ENCODE data around the gene BABAM1. TPM values are rescaled to one million over a fixed set of nuclear protein-coding genes. Genes with fewer than 3 reads are reported as not detected.

BABAM1 gene
- 102 TPM for polyA plus RNA-seq (2013, experiment 1 of 2; ENCODE audit: insufficient read length)
- 92.5 TPM for polyA plus RNA-seq (2013, experiment 2 of 2; ENCODE audit: insufficient read length)

DNA sequence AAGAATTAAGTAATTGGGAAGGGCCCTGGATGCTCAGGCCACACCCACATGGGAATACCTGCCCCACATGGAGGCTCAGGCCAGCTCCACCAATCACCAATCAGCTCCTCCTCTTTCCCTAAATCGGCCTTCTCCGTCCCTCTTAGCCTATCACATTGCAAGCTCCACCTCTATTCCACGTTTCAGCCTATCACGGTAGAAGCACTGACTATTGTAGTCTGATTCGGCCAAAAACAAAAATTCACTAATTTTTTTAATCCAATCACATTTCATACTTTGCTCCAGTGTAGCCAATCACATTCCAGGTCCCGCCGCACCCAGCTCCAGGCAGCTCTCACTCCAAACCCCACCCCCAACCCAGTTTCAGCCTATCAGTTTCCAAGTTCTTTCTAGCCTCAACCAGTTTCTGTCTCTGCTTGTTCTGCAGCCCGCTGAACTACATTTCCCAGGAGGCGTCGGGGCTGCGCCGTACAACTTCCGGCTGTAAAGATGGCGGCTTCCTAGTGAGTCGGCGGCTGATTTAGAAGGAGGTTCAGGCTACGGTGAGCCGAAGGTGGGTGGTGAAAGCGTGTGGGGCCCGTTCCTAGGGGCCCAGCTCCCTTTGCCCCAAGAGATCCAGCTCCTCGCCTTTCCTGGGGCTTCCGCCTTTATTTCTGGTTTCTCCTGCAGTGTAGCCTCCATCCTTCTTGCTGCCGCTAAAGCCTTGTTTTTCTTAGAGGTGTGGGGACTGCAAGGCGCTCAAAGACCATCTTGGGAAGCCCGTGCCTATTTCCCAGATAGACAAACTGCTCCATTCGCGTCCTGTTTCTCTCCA is at the start of gene BABAM1:
Gene BABAM1, plus strand, starts transcription at position 469 of the 814 bp plus-strand sequence. CDS start 1,364 bp downstream, outside the sequence.
- DNase-seq: peak; percentile 99

DNA sequence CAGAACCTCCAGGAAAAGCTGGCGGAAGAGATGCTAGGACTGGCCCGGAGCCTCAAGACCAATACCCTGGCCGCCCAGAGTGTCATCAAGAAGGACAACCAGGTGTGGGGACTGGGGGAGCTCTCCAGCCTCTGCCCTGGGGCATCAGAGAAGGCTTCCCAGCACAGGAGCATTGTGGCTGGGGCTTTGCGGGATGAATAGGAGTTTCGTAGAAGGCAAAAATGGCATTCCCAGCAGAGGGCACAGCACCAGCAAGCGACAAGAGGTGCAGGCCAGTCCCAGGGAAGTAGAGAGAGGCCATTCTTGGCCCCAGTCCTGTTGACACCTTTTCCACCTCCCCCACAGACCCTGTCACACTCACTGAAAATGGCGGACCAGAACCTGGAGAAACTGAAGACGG is 48.0 kb upstream of the BABAM1 start:
- DNase-seq: no peak

DNA sequence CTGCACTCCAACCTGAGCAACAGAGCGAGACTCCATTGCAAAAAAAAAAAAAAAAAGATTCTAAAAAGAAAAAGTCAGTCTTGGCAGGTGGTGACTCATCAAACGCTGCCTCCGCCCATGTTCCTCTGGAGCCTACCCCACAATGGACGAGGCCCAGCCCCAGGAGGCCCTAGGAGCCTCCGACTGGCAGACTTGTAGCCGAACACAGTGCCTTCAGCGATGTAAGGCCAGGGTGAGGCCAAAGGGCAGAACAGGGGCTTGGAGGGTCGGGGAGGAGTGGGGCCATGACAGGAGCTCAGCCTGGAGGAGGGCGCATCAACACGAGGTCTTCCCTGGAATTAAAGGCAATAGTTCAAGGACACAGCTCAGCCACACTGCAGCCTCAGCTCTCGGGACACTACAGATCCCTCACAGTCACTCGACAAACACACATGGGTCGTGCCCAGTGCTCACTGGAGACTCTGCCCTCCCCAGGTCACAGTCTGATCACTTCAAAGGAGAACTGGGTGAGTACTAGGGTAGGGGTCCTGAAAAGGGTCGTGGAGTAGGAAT is 47.0 kb upstream of the BABAM1 start:
- DNase-seq: peak; percentile 62

DNA sequence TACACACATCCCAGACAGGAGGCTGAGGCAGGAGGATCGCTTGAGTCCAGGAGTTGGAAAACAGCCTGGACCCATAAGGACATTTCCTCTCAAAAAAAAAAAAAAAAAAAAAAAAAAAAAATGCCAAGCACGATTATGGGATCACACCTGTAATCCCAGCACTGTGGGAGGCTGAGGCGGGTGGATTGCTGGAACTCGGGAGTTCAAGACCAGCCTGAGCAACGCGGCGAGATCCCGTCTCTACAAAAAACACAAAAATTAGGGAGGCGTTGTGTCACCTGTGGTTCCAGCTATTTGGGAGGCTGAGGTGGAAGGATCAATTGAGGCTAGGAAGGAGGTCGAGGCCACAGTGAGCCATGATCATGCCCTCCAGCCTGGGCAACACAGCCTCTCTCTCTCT is 42.2 kb upstream of the BABAM1 start:
- DNase-seq: no peak

DNA sequence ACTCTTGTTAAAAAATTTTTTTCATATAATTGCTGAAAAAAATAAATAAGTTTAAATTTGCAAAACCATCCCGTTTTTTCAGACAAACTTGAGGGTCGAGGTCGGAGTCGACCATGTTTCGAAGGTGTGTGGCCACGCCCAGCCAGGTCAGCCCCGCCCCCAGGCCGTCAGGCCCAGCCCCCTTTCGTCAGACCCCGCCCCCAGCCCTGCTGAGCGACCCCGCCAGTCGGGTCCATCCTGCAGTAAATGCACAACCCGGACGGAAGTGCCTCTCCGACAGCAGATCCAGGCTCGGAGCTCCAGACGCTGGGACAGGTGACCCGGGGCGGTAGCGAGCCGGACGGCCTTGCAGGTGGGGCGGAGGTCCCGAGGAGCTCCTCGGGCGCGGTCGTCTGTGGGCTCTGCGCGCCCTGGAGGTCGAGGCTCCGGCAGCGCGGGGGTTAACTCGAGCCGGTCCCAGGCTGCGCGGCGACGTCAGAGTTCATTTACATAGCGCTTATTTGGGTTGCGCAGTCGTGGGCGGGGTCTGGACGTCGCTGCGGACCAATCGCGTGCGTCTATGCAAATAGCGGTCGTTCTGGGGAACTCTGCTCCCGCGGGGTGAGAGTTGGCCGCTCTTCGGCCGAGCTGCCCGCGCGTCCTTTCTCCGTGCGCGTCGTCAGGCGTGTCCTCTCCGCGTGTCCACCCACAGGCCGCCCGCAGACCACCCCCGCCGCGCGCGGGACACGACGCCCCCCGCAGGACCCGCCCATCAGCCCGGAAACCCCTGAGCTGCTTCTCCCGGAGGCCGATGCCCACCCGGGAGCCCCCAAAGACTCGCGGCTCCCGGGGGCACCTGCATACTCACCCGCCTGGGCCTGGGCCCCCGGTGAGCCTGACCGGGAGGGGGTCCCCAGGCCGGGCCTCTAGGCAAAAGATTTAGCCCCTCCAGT is 41.0 kb upstream of the BABAM1 start, which contains the start of gene OCEL1:
Gene OCEL1, plus strand, starts transcription at position 225 of the 932 bp plus-strand sequence. Its CDS starts 22 bp downstream, at position 247.
- DNase-seq: peak; percentile 97

DNA sequence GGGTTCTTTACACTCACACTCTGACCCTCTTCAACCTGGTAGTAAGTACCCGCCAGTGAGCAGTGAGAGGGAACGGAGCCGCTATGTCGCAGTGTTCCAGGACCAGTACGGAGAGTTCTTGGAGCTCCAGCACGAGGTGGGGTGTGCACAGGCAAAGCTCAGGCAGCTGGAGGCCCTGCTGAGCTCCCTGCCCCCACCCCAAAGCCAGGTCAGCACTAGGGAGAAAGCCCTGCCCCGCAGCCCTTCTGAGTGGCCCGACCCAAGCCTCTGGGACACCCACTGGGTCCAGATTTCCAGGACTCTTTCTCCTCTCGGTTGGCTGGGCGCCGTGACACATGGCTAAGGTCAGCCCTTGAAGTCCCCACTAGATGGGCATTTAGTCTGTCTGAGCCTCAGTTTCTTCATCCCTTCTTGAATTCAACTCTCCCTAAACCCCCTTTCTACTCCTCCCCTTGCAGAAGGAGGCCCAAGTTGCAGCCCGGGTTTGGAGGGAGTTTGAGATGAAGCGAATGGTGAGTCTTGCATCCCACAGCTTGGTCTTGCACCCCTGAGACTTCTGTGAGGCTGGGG is 39.4 kb upstream of the BABAM1 start:
- DNase-seq: no peak

DNA sequence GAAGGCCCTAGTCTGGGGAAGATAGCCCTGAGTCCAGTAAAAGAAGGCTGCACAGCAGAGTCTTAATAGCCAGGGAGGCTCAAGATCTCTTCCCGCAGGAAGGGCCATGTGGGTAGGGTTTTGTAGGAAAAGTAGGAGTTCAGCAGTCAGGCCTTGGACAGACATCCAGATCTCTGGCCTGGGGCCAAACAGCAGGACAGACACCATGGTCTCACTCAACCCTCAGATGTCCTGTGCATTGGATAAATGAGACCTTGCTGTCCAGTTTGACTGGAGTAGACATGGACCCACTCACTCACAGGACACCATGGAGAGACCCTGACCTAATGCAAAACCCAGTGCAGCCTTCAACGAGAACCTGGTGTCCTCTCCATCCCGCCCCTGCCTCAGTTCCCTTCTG is 37.4 kb upstream of the BABAM1 start:
- no peak for DNase-seq

DNA sequence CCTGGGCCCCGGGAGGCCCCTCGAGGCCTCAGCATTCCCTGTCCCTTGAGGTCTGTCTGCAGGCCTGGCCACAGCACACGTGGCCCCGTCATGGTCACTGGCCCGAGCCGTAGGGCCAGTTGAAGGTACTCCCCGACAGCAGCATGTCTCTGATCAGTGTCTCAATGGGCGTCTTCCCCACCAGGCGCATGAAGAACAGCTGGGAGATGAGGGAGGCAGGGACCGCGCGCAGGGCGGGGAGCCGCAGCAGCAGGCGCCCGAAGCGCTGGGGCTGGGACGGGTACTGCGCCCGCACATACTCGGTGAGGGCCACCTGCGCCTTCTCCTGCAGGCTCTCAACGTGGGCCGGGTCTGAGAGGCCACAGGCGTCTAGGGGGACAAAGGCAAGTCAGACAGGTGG is 35.0 kb upstream of the BABAM1 start:
- no peak for DNase-seq

DNA sequence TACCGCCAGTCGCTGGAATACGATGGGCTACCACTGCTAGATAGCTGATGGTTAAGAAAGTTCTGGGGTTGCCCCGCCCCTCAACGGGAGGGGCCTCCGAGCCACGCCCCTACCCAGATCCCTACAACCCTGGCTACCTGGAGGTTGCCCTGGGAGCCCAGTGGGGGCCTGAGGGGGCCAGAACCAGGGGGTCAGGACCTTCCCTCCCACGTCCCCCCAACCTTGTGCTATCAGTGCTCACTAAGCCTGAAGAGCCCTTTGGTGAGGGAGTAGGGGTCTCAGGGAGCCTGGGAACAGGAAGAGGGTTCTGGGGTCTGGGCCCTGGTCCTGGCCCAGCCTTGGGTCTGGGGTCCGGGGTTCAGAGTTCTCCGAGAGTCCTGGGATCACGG is 32.3 kb upstream of the BABAM1 start:
- DNase-seq: peak; percentile 29

DNA sequence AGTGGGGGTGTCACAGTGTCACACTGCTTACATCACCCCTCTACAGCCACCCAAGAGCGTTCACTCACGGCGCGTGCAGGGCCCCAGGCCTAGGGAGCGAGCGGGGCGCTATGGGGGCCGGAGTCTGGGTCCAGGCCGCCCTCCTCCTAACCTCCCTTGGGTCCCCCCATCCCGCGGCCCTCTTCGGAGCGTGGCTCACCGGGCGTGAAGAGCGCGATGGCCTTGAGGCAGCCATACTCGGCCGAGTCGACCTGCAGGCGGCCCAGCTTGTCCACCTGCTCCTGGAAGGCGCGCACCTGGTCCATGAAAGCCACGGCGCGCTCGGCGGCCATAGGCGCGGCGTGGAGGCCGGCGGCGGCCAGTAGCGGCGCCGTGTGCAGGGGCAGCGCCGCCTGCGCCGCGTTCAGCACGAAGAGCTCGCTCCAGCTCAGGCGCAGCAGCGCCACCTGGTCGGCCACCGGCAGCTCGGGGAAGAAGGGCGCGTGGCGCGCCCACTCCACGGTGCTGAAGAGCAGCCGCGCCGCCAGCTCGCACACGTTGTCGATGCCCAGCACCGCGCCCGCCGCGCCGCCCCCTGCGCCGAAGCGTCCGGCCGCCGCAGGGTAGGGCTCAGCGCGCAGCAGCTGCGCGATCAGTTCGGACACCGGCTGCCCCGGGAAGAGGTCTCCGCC is 31.8 kb upstream of the BABAM1 start:
- peak; percentile 65 for DNase-seq

DNA sequence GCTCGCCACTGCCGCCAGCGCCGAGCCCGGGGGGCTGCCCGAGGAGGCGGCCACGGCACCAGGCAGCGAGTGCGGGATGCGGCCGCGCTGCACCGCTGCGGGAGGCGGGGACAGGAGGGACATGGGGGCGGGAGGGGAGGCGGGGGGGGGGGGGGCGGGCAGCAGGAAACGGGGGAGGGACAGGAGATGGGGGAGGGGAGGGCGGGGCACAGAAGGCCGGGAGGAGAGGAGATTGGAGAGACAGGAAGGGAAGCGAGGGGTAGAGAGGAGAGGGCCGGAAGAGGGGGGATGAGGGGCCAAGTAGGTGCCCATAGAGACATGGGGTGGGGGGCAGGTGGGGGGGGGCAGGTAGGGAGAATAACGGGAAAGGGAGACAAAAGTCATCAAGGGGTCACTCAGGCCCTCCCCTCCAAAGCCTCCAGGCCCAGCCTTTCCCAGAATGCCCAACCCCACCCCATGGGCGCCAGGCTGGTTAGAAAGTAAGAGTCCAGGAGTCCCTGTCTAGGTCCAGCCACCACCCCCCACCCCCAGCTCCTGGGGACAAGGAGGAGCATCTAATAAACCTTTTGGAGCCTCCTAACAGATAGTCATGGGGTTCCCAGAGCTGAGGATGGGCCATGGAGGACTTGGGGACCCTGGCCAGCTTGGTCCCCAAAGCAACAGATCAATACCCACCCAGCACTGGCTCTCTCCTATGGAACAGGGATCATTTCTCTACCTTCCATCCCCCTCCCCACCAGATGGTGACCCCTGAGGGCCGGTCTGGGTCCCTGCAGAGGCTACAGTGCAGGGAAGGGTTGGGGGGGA is 31.1 kb upstream of the BABAM1 start:
- peak; percentile 49 for DNase-seq

DNA sequence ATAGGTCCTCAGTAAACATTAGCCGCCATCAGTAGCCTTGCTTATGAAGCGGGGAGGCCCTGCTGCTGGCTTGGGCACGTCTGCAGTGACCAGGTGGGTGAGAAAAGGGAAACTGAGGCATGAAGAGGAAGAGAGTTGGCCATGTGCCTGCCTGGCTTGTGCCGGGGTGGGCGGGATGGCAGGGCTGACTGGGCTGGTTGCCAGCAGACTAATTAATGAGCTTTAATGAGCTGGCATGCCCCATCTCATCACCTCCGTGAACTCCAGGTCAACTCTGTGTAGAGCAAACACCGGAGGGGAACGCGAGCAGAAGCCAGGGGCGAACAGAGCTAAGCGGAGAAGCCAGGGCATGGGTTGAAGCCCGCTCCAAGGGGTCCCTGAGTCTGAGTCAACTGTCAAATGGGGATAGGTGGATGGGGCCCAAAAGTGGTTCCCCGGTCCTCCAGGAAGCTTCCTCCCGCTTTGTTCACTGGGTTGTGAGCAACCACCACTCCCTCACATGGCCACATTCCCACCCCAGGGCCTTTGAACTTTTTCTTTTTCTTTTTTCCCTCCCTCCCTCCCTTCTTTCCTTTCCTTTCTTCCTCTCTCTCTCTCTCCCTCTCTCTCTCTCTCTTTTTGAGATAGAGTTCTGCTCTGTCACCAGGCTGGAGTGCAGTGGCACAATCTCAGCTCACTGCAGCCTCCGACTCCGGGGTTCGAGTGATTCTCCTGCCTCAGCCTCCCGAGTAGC is 30.3 kb upstream of the BABAM1 start:
- no peak for DNase-seq

DNA sequence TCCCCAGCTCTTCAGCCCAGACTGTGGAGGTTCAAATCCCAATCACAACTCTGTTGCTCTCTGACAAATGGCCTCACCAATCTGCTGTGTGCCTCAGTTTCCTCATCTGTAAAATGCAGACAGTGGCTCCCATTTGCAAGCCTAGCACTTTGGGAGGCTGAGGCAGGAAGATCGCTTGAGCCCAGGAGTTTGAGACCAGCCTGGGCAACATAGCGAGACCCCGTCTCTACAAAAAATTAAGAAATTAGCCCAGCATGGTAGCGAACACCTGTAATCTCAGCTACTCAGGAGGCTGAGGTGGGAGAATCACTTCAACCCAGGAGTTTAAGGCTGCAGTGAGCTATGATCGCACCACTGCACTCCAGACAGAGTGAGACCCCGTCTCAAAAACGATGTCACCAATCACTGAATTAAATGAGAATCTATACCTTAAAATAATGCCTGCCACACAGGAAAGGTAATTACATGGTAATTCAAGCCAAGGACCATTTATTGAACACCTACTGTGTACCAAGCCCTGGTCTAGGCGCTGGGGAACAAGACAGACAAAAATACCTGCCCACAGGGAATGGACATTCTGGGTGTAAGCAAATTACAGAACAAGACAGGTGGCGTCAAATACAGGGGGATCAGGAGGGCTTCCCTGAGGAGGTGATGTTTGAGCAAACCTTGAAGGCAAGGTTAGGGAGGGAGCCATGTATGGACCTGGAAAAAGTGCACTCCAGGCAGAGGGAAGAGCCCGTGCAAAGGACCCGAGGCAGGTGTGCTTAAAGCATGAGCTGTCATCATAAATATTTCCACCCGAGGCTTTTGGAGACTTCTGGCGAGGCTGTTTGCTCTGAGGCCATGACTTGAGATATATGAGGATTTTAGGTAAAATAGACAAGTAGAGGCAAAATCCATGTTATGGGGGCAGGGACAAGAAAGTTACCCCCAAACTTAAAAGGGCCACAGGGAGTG is 29.2 kb upstream of the BABAM1 start:
- DNase-seq: no peak

DNA sequence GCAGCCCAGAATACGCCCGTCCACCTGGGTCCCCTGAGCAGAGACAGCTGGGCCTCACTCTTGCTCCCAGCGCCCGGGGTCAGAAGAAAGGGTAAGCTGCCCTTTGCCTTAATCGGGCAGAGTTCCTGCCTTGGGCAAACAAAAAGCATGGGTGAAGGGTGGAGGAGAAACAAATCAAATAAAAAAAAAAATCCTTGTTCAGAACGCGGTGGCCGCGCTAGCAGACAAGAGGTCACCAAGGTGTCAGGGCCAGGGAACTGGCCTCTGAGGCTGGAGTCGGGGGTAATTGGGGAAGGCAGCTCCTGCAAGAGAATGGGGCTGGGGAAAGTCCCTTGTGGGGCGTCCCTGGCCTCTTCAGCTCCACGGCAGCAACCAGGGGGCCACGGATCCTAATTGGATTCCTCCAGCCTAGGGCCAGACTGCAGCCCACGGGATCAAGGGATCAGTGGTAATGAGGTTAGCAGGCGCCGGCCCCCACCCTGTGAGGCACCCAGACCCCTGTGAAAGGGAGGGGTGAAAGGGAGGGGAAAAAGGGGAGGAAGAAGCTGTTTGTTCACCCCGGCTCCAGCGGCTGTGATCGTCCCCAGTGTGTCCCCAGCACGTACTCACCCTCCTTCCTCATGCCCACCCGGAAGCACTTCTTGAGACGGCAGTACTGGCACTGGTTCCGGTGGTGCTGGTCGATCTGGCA is 27.0 kb upstream of the BABAM1 start:
- no peak for DNase-seq

DNA sequence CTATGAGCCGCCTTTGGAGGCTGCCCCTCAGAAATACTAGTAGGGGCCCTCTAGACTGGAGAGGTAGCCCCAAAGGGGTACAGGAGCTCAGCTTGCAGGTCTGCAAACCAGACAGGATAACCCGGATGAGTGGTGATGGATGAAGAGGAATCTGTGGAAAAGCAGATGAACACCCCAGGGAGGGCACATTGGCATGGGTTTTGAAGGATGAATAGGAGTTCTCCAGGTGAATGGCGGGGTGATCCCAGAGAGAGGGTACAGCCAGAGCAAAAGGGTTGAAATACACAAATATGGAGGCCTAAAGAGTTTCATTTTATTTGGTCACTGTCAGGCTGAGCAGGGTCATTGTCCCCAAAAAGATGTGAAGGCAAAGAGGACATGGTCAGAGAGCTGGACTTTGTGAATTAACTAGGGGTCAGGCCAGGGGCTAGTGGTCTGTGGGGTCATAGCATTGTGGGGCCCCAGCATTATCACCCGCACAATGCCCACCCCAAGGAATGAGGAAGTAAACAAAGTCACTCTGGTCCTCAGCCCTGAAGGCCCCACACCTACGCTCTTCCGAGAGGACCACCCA is 26.3 kb upstream of the BABAM1 start:
- DNase-seq: no peak

DNA sequence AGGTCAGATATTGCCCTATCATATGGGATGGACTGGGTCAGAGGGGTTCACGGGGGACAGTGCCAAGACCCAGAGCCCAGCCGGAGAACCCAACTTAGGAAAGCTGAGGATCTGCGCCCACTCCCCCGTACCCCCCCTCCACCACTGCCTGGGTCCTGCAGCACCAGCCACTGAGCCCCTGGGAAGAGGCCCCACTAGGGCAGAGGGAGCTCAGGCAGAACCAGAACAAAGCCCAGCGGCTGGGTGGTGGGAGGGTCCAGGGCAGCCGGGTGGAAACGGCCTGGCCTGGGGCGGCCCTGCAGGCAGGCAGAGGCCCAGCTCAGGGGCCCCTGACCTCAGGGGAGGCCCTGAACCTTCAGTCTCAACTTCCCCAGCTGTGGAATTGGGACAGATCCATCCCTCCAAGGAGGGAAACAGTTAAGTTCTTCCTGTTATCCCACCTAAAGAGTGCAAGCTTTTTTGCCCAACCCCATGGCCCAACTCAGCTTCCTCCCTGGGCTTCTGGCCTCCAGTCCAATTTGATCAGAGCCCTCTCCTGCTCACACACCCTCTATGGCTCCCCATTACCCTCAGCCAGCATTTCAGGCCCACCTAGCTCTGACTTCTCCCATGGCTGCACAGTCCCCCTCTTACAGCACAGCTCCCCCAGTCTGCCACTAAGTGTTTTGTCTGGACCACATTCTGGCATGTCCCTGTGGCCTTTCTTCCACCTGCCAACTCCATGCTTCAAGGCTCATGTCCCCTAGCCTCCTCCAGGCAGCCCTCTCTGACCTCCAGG is 24.6 kb upstream of the BABAM1 start:
- DNase-seq: no peak

DNA sequence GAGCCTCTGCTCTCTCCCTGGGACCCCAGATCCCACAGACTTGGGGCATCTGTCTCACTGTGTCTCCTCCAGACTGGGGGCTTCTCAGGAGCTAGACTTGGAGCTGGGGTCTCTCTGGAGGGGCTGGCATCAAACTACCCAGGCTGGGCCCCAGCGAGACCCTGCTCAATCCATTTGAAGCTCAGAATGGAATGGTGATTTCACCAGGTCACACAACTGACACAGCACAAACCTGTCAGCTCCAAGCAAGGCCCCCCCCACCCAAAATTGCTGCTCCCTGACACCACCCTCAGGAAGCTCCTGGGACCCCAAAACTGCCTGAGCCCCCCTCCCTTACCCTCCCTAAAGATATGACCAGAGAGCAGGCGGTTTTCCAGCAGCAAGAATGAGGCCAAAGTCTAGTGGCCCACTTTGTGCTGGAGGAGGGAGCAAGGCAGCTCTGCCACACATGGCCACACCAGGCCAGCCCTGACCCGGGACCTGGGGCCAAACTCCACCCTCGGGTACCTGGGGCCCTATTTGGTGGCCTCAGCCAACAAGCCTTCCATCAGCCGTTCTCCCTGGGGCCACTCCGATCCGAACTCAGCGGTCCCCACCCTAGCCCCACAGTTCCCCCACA is 23.9 kb upstream of the BABAM1 start:
- no peak for DNase-seq

All from fibroblast of skin of abdomen (primary cell).